Measurements from ENCODE around the gene PTGES3. TPM values are rescaled to one million over a fixed set of nuclear protein-coding genes. Genes with fewer than 3 reads are reported as not detected.
A peak's percentile ranks its signal among the peaks of the same experiment; 100 is the strongest.

PTGES3 gene
- total and polyA plus RNA-seq, 10 of the 15 experiments (the other 5 are each of a cell fraction or from before 2014, with no cell fraction given), result 117 to 520 (median 175) TPM

DNA sequence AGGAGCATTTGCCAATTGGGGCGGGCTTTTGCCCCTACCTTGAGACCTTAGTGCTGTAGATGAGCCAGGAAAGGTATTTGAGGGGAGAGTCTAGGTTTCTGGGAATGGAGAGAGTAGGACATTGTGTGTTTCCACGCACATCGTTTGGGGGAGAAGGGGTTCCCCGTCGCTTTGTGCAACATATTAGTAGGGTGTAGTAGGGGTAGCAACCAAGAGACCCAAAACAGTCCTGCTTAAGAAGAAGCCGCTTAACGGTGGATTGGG is 694 bp upstream of the PTGES3 start (continued):
- TF ChIP-seq ZNF687 (IDR thresholded peaks at IDR 0.05) (no peak), POU2F2 (IDR thresholded peaks at IDR 0.05; ENCODE audit: borderline replicate concordance, low read depth, low read length) (no peak), REST (IDR thresholded peaks at IDR 0.05; ENCODE audit: low read depth, low read length) (no peak), MTA3 (IDR thresholded peaks at IDR 0.05; ENCODE audit: borderline replicate concordance, low read length) (0 out of 2 replicates have a peak, but pooled peaks have one; percentile 26)
